ENCODE results near the gene ATP6V0B.

GRCh38 chr1:43958351-43959255 lies 16.2 kb upstream of the ATP6V0B start:
- TF ChIP-seq CTCF (IDR thresholded peaks at IDR 0.05), result no peak
- no peak for TF ChIP-seq POLR2A (IDR thresholded peaks at IDR 0.05)
